MG63 (cell line): ENCODE data around the gene TMEM63A. TPM values are rescaled to one million over a fixed set of nuclear protein-coding genes. Genes with fewer than 3 reads are reported as not detected.

ENCODE experiments used
- DNase-seq: peaks from one replicate; pipeline ENCODE4 v3.0.0-alpha.2; 2020
- H3K27me3 ChIP-seq: fragments of 250-450 bp; sonication (Bioruptor Pico); 2 replicates; pipeline ENCODE4 v1.5.1; 2020; ENCODE audit warnings: mild to moderate bottlenecking, moderate library complexity
- H3K36me3 ChIP-seq: fragments of 250-450 bp; sonication (Bioruptor Pico); 2 replicates; pipeline ENCODE4 v1.5.1; 2020; ENCODE audit warnings: mild to moderate bottlenecking, moderate library complexity
- H3K4me3 ChIP-seq: fragments of 250-450 bp; sonication (Bioruptor Pico); 2 replicates; pipeline ENCODE4 v1.5.1; 2020; ENCODE audit warnings: mild to moderate bottlenecking, moderate library complexity
- H3K9me3 ChIP-seq: fragments of 250-450 bp; sonication (Bioruptor Pico); 2 replicates; pipeline ENCODE4 v1.5.1; 2020; ENCODE audit warnings: mild to moderate bottlenecking, moderate library complexity
- total RNA-seq: library from RNA; depleted of rRNA; stranded (reverse); fragments of >200 nt; shearing (Covaris generic); gene quantifications from 2 replicates; pipeline ENCODE4 v1.2.3, GENCODE V29; 2014; ENCODE audit warnings: low replicate concordance

TMEM63A gene
- total RNA-seq, 1 experiment from 2014 or later = 5.5 TPM

DNA sequence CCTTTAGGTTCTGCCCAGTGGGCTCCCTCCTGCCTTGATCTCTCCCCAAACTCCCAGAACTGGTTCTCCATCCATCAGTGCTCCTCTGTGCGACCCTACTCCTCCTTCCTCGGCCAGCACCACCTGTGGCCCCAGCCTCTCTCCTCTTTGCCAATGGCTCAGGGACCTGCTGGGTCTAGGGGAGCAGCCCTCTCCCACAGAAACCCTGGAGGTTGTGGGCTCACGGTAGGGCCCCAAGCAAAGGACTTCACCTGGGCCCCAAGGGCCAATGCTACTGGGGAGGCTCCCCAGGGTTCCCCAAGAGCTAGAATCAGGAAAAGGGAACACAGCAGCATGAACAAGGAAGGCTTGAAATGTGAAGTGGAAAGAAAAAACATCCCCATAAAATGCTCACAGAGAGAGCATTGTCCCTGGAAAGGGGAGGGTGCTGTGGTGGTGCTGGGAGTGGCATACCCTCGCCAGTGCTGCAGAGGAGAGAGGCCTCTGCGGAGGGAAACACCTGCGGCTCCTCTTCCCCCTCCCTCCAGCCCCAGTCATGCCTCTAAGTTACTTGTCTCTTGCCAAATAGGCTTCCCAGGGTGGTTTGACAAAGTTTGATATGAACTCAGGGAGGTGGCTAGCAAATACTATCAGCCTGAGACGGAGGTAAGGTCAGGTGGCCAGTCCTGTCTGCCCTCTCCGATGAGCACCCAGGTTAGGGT, 2.5 kb downstream of the TMEM63A start:
- peaks cover 12% of the 10 kb centered on the region for H3K36me3 ChIP-seq
- DNase-seq = no peak

DNA sequence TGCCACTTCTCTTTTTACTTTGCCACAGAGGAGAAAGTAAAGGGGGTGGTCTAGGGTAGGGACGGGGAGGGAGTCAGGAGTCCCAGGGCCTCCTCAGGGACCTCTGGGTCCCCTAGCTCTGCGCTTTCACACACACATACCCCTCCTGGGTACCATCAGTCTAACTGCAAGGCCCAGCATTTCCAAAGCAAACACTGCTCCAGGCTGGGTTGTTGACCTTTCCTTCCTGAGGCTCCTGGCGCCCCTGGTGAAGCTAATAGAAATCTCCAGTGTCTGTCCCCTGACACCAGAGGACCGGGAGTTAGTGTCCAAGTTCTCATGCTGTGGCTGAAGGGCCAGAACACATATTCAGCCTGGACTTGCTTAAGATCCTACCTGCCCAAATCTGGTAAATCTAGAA, 3.9 kb downstream of the TMEM63A start:
- Histone ChIP-seq H3K27me3 (no peaks in the 10 kb centered on the region), H3K4me3 (no peak overlapping the region), H3K9me3 (no peaks in the 10 kb centered on the region), H3K36me3 (peaks cover 20% of the 10 kb centered on the region)
- DNase-seq = no peak

More for the DNA sequence above, 2.5 kb downstream of the TMEM63A start:
- no peaks in the 10 kb centered on the region for H3K9me3 ChIP-seq
- no peaks in the 10 kb centered on the region for H3K27me3 ChIP-seq
- no peak overlapping the region for H3K4me3 ChIP-seq

DNA sequence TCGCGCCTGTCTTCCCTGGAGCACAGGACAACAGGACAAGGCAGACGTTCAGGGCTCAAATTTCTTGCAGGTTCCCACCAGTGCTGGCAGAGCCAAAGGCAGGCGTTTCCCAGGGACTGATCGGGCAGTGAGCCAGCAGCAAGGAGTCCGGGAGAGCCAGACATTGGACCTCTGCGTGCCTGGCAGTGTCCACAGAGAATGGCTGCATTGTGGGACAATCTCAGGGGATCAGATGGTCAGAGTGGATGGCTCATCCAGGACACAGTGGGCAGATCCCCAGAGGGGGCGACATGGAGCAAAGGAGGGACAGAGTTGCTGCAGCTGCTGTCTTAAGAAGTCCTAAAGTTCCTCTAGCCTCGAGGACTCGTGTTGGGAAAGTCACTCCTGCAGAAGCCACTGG, 4.6 kb downstream of the TMEM63A start:
- H3K27me3 ChIP-seq = no peaks in the 10 kb centered on the region
- H3K4me3 ChIP-seq = no peak overlapping the region
- peak; percentile 42 for DNase-seq
- no peaks in the 10 kb centered on the region for H3K9me3 ChIP-seq
- peaks cover 20% of the 10 kb centered on the region for H3K36me3 ChIP-seq

DNA sequence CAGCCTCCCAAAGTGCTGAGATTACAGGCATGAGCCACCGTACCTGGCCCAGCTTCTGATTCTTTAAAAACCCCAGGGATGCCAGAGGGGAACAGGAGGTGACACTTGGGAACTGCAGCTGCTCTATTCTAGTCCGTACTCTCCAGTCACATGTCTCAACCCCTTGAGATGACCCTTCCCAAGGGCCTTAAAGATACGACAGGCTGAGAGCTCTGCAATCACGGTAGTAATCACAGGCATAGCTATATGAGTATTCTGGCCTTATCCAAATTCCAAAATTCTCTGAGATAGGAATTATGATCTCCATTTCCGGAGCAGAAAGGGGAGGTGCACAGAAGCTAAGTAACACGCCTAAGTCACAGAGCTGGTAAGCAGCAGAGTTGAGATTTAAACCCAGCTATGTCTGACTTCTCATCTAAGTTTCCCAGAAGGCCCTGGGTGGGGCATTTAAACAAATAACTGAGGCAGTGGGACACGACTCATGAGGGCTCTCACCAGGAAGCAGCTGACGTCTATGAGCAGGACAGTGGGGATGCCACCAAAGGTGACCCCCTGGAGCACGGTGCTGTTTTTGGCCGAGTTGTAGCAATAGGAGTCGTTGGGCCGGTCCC, 5.2 kb downstream of the TMEM63A start:
- Histone ChIP-seq H3K9me3 (no peaks in the 10 kb centered on the region), H3K36me3 (peaks cover 20% of the 10 kb centered on the region), H3K4me3 (no peak overlapping the region), H3K27me3 (no peaks in the 10 kb centered on the region)
- DNase-seq = no peak

DNA sequence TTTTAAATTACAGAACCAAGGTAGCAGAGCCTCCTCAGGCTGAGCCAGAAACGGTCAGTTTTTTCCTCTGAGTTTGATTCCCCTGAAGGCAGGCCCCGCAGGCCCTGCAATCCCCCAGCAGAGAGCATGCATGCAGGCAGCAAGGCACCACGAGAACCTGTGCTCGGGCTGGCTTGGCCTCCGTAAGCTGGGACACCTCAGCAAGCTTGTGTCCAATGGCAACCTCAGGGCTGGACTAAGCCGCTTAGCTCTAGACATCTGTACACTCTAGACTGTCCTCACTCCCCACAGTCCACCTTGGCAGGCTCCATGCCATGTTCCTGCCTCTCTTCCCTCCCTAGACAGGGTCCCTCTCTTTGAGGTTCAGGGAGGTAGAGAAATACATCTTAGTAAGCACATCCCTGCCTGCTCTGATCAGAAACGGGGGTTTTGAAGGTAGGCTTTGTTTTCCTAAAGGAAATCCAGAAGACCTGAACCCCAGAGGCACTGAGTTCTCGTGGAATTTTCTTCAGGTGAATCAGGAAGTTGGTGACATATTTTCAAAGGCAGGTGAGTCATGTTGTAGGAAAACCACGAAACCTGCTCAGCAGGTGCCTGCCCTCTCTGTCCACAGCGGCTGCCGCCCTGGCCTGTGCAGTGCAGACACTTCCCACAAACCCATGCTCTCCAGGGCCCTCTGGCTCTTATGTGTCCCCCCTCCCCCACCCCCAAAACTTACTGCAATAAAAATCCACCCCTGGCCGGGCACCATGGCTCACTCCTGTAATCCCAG, 7.0 kb downstream of the TMEM63A start:
- H3K27me3 ChIP-seq = no peaks in the 10 kb centered on the region
- DNase-seq = no peak
- peaks cover 36% of the 10 kb centered on the region for H3K36me3 ChIP-seq
- no peak overlapping the region for H3K4me3 ChIP-seq
- H3K9me3 ChIP-seq = no peaks in the 10 kb centered on the region

DNA sequence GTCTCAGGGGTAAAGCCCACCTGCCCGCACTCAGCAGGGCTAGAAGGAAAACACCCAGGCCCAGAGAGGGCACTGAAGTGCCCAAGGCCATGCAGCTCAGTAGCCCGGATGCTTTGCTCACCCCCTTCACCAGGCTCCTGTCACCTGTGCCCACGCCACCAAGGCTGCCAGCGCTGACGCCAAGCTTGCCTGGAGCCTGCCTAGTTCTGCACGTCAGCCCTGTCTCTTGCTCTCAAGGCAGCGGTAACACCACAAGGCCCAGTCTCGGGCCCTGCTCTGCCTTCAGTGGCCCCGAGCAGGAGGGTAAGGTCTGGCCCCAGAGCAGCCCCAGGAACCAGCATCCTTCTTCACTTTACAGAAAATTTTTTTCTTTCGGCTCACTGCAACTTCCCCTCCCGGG, 7.7 kb downstream of the TMEM63A start:
- peaks cover 42% of the 10 kb centered on the region for H3K36me3 ChIP-seq
- DNase-seq = no peak
- no peaks in the 10 kb centered on the region for H3K27me3 ChIP-seq
- H3K9me3 ChIP-seq = no peaks in the 10 kb centered on the region
- H3K4me3 ChIP-seq = no peak overlapping the region

DNA sequence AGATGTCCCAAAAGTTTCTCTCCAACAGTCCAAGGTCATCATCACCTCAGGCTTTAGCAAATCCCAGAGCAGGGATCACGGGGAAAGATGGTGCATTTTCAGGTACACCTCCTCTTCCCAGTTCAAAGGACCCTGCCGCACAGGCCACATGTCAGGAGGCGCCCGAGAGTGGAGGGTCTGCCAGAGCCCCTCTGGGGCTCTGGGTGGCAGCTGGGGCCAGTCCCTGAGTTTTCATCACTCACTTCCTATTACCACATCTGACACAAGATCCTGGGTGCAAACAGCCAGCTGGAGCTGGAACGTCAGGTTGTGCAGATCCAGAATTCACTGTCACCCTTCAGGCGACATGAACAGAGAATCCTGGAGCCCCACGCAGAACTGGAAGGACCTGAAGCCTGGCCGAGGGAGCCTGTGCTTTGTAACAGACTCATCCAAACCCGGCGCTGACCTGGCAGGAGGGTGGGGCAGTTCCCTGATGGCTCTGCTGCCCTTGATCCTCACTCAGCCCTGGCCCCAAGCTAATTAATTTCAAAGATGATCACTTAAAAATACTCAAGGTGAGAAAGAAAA, 8.8 kb downstream of the TMEM63A start:
- DNase-seq = no peak
- Histone ChIP-seq H3K9me3 (no peaks in the 10 kb centered on the region), H3K36me3 (peaks cover 42% of the 10 kb centered on the region)

DNA sequence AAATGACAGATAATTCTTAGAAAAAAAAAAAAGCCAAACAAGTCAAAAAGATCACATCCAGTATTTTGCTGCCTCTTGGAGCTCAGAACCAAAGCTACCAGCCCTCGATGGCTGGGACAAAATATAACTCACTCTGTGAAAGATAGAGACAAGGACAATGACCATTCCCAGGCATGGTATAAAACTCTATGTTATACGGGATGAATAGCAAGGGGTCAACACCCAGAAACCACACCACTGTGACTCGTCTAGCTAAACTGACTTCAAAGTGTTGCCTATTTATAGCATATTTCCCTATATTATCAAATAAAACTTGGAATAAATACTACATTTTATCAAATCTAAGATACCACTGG, 10.1 kb downstream of the TMEM63A start:
- peaks cover 38% of the 10 kb centered on the region for H3K36me3 ChIP-seq
- no peaks in the 10 kb centered on the region for H3K27me3 ChIP-seq
- no peak overlapping the region for H3K4me3 ChIP-seq
- no peaks in the 10 kb centered on the region for H3K9me3 ChIP-seq
- DNase-seq = no peak

More for the DNA sequence above, 8.8 kb downstream of the TMEM63A start:
- no peak overlapping the region for H3K4me3 ChIP-seq
- no peaks in the 10 kb centered on the region for H3K27me3 ChIP-seq

DNA sequence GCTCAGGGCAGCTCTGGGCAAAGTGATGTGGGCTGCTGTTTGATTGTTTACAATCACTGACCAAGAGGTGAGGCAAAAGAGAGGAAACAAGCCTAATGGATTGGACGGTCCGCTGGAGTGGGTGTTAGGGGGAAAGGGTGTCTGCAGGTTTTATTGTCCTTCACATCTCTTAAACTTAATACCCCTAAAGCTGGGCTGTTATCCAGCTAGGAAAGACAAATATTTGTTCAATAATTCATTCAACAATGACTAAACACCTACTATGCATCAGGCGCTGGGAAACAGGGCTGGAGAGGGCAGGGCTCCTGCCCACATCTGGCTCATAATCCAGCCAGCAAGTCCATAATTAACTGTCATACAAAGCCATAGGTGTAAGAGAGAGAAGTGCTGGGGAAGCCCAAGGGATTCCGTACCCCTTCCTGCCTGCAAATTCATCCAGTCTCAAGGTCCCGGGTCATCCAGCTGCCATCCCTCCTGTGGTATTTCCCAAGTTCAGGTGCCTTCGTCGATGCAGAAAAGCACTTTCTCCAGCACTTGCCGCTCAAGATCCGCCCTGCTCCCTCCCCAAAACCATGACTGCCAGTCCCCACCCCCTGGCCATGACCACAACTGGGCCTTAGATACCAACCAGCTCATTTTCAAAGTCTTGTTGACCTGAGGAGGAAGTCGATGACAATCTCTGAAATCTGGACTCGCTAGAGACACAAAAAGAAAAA, 10.7 kb downstream of the TMEM63A start:
- Histone ChIP-seq H3K36me3 (peaks cover 35% of the 10 kb centered on the region), H3K27me3 (no peaks in the 10 kb centered on the region), H3K4me3 (no peak overlapping the region), H3K9me3 (no peaks in the 10 kb centered on the region)
- peak; percentile 48 for DNase-seq

DNA sequence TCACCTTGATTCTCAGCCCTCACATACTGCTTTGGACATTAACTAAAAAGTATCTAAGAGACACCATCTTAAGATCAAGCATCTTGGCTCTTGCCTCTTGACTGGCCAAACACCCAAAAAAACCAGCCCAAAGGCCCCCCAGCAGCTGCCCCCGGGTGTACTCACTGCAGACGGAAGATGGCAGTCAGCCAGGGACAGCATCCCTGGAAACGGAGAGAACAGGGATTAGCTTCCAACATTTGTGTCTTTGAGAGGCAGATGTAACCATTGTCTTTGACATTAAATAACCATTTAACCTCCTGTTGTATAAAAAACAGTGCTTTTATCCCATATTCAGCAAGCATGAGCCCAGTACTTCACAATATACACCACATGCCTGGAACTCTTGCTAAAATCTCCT, 11.3 kb downstream of the TMEM63A start:
- Histone ChIP-seq H3K36me3 (peaks cover 35% of the 10 kb centered on the region), H3K27me3 (no peaks in the 10 kb centered on the region)
- no peak for DNase-seq

DNA sequence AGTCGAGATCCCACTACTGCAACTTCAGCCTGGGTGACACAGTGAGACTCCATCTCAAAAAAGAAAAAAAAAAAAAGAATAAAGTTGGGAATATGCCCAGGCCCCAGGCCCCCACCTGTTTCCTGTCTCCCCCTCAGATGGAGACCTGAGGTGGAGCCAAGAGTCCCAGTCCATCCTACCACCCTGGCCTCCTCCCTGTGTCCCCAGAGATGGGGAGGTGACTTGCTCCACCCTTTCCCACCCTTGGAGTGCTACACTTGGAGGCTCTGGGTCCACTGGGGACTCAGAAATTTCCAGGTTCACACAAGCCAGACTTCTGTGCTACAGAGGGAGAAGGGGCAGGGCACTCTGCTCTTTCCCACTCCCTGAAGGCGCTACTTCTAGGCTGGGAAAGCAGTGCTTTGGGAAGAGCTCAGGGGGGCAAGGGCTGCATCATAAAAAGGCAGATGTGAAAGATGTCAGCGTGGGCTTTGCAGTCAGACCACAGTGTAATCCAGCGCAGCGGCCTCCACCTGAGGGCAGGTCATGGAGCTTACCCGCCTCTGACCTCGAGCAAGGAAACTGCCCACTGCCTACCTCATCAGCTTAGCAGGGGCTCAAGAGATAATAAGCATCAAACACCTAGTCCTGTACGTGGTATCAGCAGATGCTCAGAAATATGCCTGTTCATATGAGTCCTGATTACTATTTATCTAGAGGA, 13.4 kb downstream of the TMEM63A start:
- DNase-seq = no peak
- Histone ChIP-seq H3K9me3 (no peaks in the 10 kb centered on the region), H3K27me3 (no peaks in the 10 kb centered on the region), H3K4me3 (no peak overlapping the region), H3K36me3 (peaks cover 37% of the 10 kb centered on the region)

More for the DNA sequence above, 11.3 kb downstream of the TMEM63A start:
- no peaks in the 10 kb centered on the region for H3K9me3 ChIP-seq
- H3K4me3 ChIP-seq = no peak overlapping the region

DNA sequence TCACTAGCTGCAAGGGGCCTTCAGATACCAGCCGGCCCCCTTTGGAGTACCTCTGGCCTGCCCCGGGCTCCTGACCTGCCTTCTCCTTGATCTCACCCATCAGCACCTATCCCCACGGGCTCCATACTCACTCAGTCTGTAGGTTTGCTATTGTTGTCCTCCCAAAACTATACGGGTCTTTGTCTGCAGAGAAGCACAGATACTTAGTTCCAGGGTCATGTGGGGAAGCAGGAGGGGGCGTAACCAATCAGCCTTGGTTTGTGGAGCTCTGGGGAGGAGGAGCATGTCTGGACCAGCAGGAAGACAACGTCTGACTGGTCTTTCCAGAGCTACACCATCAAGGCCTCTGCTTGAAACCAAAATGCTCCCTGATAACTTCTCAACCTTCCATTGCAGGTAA, 15.2 kb downstream of the TMEM63A start:
- Histone ChIP-seq H3K27me3 (no peaks in the 10 kb centered on the region), H3K36me3 (peaks cover 50% of the 10 kb centered on the region), H3K9me3 (no peaks in the 10 kb centered on the region), H3K4me3 (no peak overlapping the region)
- no peak for DNase-seq

DNA sequence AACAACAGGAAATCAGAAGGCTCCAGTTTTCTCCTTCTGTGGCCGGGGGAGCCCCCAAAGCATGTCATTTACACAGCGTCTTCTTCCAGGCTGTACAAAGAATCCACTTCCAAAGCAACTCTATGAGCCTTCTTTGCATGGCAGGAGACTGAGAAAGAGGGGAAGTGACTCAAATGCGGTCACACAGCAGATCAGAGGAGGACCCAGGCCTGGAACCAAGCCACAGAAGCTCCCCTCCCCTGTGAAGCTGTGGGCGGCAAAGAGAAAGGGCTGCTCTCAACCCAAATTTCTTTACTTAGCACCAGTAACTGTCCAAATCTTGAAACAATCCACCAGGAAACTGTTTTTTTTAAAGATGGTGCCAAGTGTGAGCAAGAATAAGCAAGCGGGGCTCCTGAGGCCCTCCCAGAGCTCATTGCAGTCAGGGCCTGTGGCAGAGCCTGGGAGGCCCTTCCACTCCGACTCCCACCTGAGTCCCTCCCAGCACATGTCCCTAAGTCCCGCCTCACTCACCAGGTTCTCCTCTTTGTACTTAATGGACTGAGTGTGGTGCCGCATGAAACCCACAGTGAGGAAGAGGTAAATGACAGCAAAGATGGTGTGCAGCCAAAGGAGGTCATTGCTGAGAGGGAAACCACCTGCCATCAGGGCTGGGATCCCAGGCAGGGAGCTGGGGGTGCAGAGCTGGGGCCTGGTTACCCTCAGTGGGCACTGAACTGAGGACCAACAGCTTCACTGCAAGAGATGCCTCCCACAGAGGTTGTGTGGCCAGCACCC, 15.9 kb downstream of the TMEM63A start:
- Histone ChIP-seq H3K4me3 (no peak overlapping the region), H3K27me3 (no peaks in the 10 kb centered on the region), H3K9me3 (no peaks in the 10 kb centered on the region), H3K36me3 (peaks cover 48% of the 10 kb centered on the region)
- peak; percentile 86 for DNase-seq

DNA sequence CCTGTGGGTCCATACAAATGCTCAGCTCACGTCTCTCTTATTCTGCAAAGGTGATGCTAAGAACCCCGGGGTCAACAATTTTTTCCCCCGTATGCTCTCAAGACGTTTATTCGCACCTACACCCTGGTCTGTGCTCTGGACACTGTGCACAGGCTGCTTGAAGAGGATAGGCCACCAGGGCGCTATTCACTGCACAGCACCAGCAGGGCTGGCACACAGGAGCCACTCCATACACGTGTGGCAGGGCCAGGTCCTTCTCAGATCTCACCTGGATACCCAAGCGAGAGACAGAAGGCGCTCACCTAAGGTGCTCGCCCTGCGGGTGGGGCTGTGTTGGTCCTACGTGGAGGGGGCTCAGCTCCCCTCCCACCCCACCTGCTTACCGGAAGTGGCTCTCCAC, 16.7 kb downstream of the TMEM63A start:
- Histone ChIP-seq H3K27me3 (no peaks in the 10 kb centered on the region), H3K36me3 (peaks cover 41% of the 10 kb centered on the region), H3K4me3 (no peak overlapping the region), H3K9me3 (no peaks in the 10 kb centered on the region)
- no peak for DNase-seq

DNA sequence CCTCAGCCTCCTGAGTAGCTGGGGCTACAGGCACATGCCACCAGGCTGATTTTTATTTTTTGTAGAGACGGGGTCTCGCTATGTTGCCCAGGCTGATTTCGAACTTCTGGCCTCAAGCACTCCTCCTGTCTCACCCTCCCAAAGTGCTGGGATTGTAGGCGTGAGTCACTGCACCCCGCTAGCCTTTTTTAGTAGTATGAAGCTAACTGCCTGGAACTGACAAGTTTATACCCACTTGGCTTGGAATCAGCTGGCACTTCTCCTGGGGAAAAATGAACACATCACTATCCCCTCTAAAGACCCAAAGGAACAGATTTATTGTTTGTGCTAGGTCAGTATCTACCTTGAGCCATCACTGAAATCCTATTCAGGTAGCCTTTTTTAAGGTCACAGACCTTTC, 19.0 kb downstream of the TMEM63A start:
- no peak overlapping the region for H3K4me3 ChIP-seq
- H3K9me3 ChIP-seq = no peaks in the 10 kb centered on the region
- DNase-seq = peak; percentile 49
- no peaks in the 10 kb centered on the region for H3K27me3 ChIP-seq
- peaks cover 32% of the 10 kb centered on the region for H3K36me3 ChIP-seq

DNA sequence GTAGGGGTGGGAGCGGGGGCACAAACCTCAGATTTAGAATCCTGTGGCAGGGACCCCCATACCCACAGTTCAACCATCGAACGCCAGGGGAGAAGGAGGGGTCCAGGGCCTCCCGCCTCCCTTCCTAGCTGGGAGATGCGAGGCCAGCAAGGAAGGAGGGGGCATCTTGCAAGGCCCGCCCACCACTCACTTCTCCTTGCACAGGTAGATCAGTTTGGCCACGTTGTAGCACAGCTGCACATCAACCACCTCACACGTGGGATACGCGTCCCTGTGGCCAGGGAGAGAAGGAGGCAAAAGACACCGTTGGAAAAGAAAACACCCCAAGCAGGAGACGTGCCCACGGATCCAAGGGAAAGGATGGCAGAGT, 19.6 kb downstream of the TMEM63A start:
- no peaks in the 10 kb centered on the region for H3K9me3 ChIP-seq
- DNase-seq = no peak
- H3K36me3 ChIP-seq = peaks cover 30% of the 10 kb centered on the region
- no peak overlapping the region for H3K4me3 ChIP-seq
- no peaks in the 10 kb centered on the region for H3K27me3 ChIP-seq
